Measurements from ENCODE around the gene STAT3.

- TF ChIP-seq CTCF (IDR thresholded peaks at IDR 0.05), result no peak
- TF ChIP-seq EZH2 (IDR thresholded peaks at IDR 0.05; ENCODE audit: borderline replicate concordance, insufficient read depth, low read depth, low read length, poor library complexity, severe bottlenecking), result no peak
Measured at GRCh38 chr17:42272162-42272907, 115.9 kb downstream of the STAT3 start.

Measured in B cell (primary cell).